Suprapubic skin (tissue), 4 donors: Measurements from ENCODE around the gene GRWD1.

Source experiments
- EP300 ChIP-seq: sonication (generic); formaldehyde crosslinking; IDR thresholded peaks from one replicate; pipeline ENCODE4 v1.6.1; 2017; ENCODE audit warnings: antibody characterized with exemption
- POLR2A ChIP-seq, 2 donors: fragments of 450-650 bp; IDR thresholded peaks; one replicate each; pipeline ENCODE4 v1.6.1; 2017; ENCODE audit warnings: antibody characterized with exemption in 2 of 2, mild to moderate bottlenecking in 2 of 2, moderate library complexity in 2 of 2
- POLR2AphosphoS5 ChIP-seq, 3 donors: sonication (generic); formaldehyde crosslinking; IDR thresholded peaks; one replicate each; pipeline ENCODE4 v1.6.1; 2017; ENCODE audit warnings: antibody characterized with exemption in 3 of 3
- TF ChIP-seq, protein P1 (sequence below), 2 donors: fragments of 200-600 bp in 1 of 2; fragments of 450-650 bp in 1 of 2; sonication (generic) in 1 of 2; IDR thresholded peaks; one replicate each; pipeline ENCODE4 v1.5.1; 2016 to 2019; ENCODE audit warnings: antibody characterized with exemption in 2 of 2, mild to moderate bottlenecking in 1 of 2, moderate library complexity in 1 of 2

DNA sequence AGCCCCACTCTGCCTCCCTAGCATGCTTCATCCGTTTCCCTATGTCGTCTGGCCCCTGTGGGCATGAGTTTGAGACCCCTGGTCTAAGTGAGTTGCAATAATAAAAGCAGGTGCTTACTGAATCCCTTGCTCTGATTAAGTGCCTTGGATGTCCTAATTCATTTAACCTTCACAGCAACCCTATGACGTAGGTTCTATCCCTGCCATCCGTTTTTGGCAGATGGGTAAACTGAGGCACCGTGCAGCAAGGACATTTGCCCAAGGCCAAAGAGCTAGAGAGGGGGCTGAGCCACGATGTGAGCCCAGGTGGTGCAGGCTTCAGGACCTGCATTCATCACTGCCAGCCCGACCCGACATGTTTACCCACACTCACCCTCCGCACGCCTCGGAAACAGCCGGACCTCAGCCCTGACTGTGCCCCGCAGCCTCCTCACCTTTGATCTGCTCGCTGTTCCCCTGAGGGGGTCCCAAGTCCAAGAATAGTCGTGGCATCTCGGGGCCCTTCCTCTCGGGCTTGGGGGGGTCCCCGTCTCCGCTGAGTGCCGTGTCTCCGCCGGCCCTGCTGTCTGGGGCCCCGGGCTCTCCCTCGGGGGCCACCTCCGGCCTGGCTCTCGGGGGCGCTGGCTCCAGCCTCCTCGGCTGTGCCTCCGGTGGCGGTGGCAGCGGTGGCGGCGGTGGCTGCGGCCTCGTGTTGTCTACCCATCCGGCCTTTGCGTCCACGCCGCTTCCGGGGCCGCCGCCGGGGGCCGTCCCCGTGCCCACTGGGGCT is 51.4 kb downstream of the GRWD1 start:
- TF ChIP-seq EP300, result no peak
- no peak for TF ChIP-seq POLR2A (IDR thresholded peaks at IDR 0.05)
- TF ChIP-seq POLR2AphosphoS5 (IDR thresholded peaks at IDR 0.05), result no peak
- TF ChIP-seq, protein P1, sequence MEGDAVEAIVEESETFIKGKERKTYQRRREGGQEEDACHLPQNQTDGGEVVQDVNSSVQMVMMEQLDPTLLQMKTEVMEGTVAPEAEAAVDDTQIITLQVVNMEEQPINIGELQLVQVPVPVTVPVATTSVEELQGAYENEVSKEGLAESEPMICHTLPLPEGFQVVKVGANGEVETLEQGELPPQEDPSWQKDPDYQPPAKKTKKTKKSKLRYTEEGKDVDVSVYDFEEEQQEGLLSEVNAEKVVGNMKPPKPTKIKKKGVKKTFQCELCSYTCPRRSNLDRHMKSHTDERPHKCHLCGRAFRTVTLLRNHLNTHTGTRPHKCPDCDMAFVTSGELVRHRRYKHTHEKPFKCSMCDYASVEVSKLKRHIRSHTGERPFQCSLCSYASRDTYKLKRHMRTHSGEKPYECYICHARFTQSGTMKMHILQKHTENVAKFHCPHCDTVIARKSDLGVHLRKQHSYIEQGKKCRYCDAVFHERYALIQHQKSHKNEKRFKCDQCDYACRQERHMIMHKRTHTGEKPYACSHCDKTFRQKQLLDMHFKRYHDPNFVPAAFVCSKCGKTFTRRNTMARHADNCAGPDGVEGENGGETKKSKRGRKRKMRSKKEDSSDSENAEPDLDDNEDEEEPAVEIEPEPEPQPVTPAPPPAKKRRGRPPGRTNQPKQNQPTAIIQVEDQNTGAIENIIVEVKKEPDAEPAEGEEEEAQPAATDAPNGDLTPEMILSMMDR (IDR thresholded peaks at IDR 0.05), result no peak
